C1 segment of cervical spinal cord (tissue), 14 donors: ENCODE measurements around the gene AMIGO2.

ENCODE experiments used
- DNase-seq, 14 donors: peaks; one replicate each; lab custom pipeline; 2025; lab: John Stamatoyannopoulos, UW

Gene AMIGO2

GRCh38 chr12:47098099-47098498 lies 18.3 kb upstream of the AMIGO2 start:
- DNase-seq: no peak

DNA sequence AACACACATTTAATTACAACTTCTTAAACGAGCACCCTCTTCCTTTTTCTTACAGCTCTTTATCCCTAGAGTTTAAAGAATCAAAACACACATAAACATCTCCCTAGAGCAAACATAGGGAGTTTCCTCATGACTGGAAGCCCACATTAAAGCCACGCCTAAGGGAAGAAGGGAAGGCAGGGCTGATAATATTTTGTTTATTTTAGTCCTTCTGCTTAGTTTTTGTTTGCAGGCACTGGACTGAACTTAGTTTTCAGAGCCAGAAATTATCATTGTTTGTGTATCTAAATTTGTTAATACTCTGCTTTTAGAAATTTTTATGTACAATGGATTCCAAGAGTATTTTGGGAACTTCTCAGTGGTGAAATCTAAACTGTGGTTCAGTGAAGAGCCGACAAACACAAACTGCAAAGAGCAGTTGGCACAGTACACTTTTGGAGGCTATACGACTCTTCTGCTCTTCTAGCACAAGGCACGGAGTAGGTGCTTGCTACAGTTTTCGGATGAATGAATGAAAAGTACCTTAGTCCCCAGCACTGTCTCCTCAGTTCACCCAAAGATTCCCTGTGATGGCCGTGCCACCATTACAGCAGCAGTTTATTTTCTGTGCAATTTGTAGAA lies 17.6 kb upstream of the AMIGO2 start:
- DNase-seq: no peak

DNA sequence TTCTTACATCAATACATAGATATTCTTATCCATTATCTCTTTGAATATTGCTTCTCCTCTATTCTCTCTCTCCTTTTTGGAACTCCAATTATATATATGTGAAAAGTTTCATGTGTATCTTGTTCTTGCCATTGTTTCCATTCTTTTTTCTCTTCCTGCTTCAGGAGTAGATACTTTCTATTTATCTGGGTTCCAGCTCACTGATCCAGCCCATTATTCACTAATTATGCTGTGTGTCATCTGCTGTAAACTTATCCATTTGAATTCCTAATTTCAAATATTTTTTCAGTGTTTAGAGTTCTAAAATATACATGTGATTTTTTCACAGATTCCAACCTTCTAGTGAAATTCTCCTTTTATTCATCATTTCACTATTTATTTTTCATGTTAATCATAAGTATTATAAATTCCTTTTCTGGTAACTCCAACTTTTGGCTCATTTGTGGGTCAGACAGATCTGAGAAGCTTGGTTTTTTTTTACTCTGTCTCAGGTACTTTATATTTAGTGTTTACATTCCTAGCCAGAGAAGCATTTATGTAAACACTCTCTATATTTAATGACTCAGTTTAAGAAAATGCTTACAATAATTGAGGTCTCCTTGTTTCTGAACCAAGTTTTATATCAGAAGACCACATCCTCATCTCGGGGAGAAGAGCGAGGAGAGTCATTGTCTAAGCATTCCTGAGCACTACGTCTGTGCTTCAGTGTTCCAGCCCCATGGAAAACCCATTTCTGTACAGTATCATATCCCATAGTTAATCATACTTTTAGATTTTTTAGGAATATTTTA lies 15.9 kb upstream of the AMIGO2 start:
- no peak for DNase-seq

GRCh38 chr12:47094804-47095203 lies 15.0 kb upstream of the AMIGO2 start:
- DNase-seq: no peak

DNA sequence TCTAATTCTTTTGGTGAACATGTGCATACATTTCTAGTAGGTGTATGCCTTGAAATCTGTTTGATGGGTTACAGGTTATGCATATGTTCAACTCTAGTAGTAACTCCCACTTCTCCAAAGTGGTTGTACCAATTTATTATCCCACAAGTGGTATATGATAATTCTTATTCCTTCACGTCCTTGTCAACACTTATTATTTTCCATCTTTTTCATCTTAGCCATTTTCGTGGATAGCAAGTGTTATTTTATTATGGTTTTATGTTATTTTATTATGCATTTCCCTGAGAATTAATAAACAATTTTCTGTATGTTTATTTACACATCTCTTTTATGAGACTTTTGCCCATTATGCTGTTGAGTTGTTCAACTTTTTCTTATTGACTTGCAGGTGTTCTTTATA lies 11.2 kb upstream of the AMIGO2 start:
- no peak for DNase-seq

- DNase-seq: no peak
Observed at GRCh38 chr12:47088021-47088944, 8.5 kb upstream of the AMIGO2 start.

GRCh38 chr12:47087088-47087688 lies 7.4 kb upstream of the AMIGO2 start:
- no peak for DNase-seq

DNA sequence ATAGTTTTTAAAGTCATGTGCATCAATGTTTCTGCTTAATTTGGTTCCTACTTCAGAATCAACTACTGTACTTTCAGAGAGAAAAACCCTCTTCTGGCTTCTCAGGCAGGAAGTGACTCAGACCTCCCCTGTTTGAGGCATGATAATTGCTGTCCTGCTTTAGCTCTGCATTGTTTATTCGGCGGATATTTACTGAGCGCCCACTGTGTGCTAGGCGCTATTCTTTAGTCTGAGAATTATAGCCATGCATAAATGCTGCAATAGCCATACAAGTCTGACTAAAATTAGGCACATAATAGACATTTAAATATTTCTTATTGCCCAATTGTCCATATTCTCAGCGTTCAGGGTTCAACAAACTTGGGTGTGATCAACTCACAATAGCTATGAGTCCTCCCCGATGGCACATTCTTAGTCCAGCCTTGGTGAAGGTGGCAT lies 6.1 kb upstream of the AMIGO2 start:
- no peak for DNase-seq

DNA sequence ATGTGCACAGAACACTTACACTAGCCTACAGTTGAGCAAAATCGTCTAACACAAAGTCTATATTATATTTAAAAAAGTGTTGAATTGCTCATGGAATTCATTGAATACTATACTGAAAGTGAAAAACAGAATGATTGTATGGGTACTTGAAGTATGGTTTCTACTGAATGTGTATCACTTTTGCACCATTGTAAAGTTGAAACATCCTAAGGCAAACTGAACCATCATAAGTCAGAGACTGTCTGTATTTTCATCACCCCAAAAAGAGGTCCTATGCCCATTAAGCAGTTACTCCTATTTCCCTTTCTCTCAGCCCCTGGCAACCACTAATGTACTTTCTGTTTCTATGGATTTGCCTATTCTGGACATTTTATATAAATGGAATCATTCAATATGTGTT lies 4.4 kb upstream of the AMIGO2 start:
- DNase-seq: no peak

GRCh38 chr12:47082796-47083621 lies 3.2 kb upstream of the AMIGO2 start:
- DNase-seq: no peak

- no peak for DNase-seq
Observed at GRCh38 chr12:47082283-47082682, 2.5 kb upstream of the AMIGO2 start.

GRCh38 chr12:47080725-47081502 lies 1.2 kb upstream of the AMIGO2 start:
- DNase-seq: peak in 5 of 14 donors; percentile 8 to 41 (median 16)

DNA sequence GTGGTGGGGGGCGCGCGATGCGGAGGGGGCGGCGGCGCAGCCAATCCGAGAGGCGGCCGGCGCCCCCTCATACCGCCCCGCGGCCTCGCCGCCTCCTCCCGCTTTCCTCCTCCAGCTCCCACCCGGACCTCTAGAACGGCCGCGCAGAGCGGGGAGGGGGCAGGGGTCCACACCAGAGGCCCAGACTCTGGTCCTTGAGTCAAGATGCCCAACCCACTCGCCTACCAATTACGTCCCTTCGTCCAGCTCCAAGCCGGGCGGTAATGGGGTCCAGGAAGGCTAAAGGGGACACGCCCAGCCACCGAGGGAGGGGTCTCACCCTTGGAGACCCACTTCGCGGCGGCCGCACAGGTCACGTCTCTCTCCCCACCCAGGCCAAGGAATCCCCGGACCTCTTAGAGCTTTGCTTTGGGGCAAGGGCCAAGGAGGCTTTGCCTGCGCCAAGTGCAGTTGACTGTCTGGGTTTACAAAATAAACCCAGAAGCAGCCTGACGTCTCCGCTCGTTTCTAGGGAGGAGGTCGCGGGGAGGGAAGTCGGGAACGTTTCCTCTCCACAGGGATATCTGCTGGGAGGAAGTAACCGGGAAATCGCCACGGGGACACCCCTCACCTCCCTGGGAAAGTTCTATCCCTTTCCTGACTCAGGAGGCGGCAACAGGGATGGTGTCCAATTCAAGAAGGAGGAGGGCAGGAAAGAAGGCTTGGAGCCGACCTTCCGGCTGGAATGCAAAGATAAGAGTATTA lies 394 bp upstream of the AMIGO2 start:
- DNase-seq: peak in 9 of 14 donors; percentile 15 to 70 (median 46)

GRCh38 chr12:47078733-47079467 lies 859 bp downstream of the AMIGO2 start:
- peak in 2 of 14 donors; percentile 6 to 8 for DNase-seq

DNA sequence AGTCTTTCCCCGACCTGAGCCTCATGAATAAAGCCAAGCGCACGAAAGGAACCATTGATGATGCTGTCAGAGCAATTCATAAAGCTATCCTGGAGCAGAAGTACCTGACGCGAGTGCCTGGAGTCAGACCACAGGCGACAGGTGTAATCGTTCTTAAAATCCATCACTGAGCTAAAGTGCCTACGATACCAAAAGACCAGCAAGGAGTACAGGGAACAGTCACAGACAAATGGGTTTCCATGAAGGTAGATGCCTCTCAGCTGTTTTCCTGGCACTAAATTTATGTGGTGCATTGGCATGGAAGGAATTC lies 1.7 kb downstream of the AMIGO2 start:
- no peak for DNase-seq

- DNase-seq: no peak
Observed at GRCh38 chr12:47077206-47078085, 2.3 kb downstream of the AMIGO2 start.

GRCh38 chr12:47075192-47076084 lies 4.3 kb downstream of the AMIGO2 start:
- no peak for DNase-seq
